Epidermal melanocyte (primary cell): ENCODE data around the gene CLMN.

Experiments used
- DNase-seq: peaks from one replicate; pipeline ENCODE4 v3.0.0; 2011; ENCODE audit warnings: low spot score; ENCODE audit not compliant: insufficient read length

CLMN gene

DNA sequence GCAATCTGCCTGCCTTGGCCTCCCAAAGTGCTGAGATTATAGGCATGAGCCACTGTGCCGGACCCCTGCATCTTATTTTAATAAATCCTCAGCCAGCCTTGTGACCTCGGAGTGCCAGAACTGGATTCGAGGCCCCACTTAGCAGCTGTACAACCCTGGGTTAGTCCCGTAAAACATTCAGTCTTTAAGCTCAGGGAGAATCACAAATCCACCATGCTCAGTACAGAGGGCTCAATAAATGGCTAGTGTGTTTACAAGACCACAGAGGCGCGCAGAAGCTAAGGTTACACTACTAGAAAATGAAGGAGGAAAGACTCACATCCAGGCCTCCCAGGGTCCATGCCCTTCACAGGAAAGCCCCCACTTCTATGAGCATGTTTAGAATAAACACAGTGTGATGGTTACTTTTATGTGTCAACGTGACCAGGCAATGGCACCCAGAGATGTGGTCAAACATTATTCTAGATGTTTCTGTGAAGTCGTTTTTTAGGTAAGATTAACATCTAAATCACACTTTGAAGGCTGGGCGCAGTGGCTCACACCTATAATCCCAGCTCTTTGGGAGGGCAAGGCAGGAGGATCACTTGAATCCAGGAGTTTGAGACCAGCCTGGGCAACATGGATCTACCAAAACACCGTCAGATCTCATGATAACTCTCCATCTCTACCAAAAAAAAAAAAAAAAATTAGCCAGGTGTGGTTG is 55.3 kb downstream of the CLMN start:
- no peak for DNase-seq

DNA sequence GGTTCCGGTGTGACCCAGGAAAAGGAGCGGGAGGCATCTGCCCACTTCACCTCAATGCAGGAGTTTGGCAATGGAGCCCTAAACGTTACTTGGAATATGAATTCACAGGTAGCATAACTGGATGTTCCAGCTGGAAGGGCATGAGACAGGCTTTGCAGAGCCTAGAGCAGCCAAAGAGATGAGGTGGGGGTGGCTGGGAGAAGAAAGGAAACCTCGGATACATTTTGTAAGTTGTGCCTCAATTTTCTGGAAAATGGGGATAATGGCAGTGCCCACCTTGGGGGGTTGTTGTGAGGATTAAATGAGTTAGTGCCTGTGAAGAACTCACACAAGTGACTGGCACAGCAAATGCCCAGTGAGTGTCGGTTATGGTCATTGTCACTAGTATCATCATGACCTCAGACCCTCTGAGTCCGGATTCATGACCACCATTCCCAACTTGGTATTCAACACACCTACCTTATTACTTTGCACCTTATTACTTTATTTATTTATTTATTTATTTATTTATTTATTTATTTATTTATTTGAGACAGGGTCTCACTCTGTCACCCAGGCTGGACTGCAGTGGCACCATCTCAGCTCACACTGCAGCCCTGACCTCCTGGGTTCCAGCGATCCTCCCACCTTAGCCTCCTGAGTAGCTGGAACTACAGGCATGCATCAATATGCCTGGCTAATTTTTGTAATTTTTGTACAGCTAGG is 56.0 kb downstream of the CLMN start:
- DNase-seq, result no peak

GRCh38 chr14:95262511-95262891 is 57.2 kb downstream of the CLMN start:
- DNase-seq, result no peak

GRCh38 chr14:95261616-95262510 is 57.8 kb downstream of the CLMN start:
- no peak for DNase-seq

DNA sequence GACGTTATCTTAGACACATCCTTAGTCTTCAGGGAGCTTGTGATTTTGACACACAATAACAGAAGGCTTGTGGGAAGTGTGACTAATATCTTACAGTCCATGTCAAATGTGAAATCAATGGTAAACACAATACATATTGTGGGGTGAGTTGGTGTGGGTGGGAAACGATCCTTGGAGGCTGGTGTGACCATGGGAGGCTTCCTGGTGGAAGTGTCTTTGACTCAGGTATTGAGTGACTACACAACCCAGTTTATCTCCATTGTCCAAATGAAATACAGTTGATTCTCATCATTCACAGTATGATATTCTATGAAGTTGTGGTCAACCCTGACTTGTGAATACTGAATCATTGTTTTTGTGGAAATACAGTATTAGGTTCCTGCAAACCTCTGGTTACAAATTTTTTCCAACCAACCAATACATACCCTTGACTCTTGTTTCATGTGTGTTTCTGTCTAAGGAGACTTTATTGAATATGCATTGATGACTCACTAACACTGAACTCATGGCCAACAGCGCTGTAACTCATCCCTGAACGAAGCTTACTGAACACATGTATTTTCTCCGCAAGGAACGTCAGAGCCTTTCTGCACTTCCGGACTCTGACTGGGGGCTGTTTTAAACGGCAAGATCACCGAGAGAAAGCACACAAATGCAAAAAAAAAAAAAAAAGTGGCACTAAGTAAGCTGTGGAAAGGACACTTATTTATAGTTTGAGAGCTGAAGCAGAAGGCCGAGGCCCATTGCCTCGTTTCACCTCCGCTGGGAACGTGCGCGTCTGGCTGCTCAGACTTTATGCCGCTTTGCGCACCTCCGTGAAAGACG is 59.0 kb downstream of the CLMN start:
- DNase-seq, result no peak

DNA sequence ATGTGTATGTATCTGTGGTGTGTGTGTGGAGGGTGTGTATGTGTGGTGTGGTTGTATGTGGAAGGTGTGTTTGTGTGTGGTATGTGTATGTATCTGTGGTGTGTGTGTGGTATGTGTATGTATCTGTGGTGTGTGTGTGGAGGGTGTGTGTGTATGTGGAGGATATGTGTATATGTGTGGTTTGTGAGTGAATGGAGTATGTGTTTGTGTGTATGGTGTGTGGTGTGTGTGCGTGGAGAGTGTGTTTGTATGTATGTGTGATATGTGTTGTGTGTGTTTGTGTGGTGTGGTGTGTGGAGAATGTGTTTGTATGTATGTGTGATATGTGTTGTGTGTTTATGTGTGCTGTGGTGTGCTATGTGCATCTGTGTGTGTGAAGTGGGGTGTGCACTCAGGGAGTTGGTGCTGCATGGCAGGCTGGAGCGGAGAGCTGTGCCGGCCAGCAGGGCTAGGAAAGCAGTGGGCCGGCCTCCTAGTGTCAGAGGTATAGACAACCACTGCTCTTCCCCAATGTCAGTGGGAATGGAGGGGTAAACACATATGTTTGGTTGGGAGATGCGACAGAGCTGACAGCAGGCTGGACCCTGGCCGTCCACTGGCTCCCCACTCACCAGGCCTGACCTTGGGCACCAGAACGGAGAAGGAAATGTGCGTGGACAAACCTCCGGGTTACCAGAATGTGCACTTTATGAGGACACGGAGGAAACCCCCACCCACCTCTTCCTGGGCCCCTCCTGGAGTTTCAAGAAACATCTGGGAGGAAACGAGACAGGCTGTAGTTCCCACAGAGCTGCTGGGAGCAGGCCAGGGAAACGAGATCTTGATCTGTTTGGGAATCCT is 60.7 kb downstream of the CLMN start:
- DNase-seq, result no peak

GRCh38 chr14:95258156-95258555 is 61.6 kb downstream of the CLMN start:
- no peak for DNase-seq

GRCh38 chr14:95257521-95257920 is 62.2 kb downstream of the CLMN start:
- no peak for DNase-seq

GRCh38 chr14:95256776-95257060 is 63.0 kb downstream of the CLMN start:
- no peak for DNase-seq

- no peak for DNase-seq
Observed at GRCh38 chr14:95256002-95256775, 63.5 kb downstream of the CLMN start.

DNA sequence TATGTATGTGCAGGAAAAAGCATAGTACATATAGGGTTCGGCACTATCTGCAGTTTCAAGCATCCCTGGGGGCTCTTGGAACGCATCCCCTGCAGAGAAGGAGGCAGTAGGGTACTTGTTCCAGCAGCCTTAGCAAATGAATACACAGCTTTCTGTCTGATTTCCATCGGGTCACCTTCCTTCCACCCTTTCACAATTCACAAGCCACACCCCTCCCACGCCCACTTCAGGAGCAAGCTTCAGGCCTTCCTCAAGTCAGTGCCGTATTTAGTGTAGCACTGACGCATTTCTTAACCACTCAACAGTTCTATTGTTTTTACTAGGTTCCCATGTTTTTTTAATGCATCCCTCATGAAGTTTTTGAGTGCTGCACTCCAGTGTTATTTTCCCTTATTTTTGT is 64.2 kb downstream of the CLMN start:
- no peak for DNase-seq

- no peak for DNase-seq
Observed at GRCh38 chr14:95255013-95255412, 64.7 kb downstream of the CLMN start.

DNA sequence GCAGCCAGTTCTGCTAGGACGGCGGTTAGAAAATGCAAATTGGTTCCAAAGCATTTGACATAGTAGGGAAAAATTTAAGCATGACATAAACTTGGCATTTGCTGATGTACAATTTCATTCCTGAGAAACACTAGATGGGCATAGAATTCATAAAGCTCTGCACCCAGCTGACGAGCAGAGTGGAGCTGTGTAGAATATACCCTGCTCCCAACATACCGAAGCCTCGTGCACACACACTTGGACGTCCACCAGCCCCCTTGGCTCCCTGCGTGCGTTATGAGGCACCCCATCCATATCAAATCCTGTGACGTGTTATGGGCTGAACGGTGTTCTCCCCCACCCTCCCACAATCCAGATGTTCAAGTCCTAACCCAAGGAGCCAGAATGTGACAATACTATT is 65.4 kb downstream of the CLMN start:
- no peak for DNase-seq

DNA sequence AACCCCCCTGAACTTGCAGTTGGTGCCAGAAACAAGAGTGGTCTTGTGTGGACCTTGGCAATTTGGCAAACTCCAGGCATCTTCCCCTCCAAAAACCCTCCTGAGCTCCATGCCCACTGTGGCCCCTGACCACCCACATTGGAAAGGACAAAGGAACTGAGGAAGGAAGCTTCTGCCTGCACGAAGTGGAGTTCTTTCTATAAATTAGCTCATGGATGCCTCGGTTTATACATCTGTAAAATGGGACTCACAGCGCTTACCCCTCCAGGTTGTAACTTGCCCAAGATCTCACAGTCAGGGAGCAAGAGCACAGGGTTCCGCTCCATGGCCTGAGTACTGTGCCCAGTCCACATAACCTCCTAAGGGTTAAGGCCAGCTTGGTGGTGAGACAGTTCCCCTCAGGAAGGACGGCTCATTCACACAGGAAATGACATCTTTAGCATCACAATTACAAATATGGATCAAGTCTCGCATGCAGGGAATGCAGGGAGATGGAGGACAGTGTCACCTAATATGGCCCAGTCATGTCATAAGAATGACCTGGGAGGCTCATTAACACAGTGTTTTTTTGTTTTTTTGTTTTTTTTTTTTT is 66.6 kb downstream of the CLMN start:
- no peak for DNase-seq

DNA sequence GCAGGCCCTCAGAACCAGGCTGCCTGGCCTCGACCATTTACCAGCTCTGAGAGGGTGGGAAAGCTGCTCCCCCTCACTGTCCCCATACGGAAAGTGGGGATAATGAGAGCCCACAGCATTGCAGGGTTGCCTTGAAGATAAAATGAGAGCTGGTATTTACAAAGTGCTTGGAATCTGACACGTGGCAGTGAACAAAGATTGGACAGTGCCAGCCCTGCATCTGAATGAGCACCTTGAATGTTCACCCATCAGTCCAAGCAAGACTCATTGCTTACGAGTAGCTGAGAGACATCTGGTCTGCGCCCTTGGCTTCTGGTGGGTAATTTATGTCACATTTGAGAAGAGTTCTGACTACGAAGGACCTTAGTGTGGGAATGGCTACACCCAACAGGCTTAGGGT is 67.5 kb downstream of the CLMN start:
- no peak for DNase-seq

GRCh38 chr14:95250936-95251335 is 68.8 kb downstream of the CLMN start:
- no peak for DNase-seq

DNA sequence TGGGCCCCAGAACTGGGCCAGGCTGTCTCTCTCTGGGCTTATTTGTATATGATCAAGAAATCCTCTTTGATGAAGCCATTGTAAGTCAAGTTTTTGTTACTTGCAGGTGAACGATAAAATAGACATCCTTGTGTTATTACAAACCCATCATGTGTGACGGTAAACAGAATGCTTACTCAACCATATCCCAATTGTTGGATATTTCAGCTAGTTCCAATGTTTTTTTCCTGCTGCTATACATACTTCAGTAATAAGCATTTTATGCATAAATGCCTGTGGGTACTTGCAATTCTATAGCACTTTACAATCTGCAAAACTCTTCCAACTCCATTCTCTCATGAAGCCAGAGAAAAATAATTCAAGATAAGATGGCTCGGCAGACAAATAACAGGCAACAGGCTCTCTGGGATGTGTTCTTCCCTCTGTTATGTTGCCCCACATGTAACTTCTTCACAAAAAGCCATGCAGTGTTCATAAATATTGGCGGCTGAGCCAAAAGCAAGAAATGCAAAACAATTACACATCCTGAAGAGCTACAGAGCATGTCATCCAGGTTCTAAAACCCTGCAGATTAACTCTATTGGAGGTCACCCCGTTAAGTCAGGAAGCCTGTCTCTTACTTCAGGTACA is 69.5 kb downstream of the CLMN start:
- no peak for DNase-seq

DNA sequence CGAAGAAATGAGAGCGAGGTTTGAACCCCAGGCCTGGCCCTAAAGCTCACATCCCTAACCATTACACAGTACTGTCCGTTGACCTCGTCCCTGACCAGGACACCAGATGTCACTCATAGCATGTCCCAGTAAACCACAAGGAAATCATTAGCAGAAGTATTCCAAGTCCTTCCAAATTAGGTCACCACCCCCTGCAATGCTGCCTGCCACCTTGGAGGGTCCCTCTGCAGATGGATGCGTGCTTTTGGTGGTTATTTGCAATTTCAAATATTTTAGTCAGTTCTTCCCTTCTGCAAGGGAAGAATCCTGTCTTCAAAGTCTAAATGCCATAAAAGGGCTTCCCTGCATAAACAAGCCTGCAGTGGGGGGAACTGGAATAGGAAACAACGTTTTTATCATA is 71.3 kb downstream of the CLMN start:
- DNase-seq, result no peak

DNA sequence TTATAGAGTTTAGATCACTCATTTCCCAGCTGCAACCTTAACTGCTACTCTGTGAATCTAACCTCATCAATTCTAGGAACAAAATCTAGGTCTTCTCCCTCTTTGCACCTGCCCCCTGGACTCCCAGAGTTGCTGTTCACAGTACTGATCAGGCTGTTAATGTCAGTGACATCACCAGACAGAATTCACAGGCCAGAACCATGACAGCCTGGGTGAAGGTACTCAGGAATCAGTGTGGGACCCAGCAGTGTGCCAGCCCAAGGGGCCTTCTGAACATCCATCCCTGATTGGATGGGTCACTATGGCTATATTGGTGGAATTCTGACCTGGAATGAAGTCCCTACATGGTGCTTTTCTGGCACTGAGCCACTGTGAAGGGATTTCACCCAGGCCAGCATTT is 72.8 kb downstream of the CLMN start:
- DNase-seq, result no peak
